IMR-90 (cell line): Measurements from ENCODE around the gene ADAMTS10. TPM values are rescaled to one million over a fixed set of nuclear protein-coding genes. Genes with fewer than 3 reads are reported as not detected.

Source experiments
- ATAC-seq: fragments of 200-7000 bp; cut with Tn5 transposase; 2 replicates; pipeline ENCODE4 v1.9.1; 2020; ENCODE audit warnings: low read depth, mild to moderate bottlenecking, moderate library complexity
- BruUV-seq: library from RNA; stranded (reverse); fragments of 400-500 nt; replicated peaks from 2 replicates; lab custom pipeline; 2021; lab: Mats Ljungman, UMichigan
- CTCF ChIA-PET: fragments of 300-600 bp; formaldehyde crosslinking; extraction: SDS; loops from one replicate; lab custom pipeline; 2021; ENCODE audit warnings: antibody characterized with exemption; lab: Yijun Ruan, JAX
- POLR2A ChIA-PET: fragments of 300-600 bp; sonication (Branson Sonifier 250); formaldehyde crosslinking; loops from one replicate; lab custom pipeline; 2022; ENCODE audit warnings: antibody characterized with exemption; ENCODE audit not compliant: unreplicated experiment; lab: Charles Lee
- DNase-seq: peaks from one replicate; pipeline ENCODE4 v3.0.0; 2013
- H2AFZ ChIP-seq: replicated peaks from 2 replicates; pipeline ENCODE3; 2013; ENCODE audit warnings: low read length, mild to moderate bottlenecking; ENCODE audit not compliant: poor library complexity
- H2AK5ac ChIP-seq: 2 replicates; pipeline ENCODE4 v1.6.1; 2013; ENCODE audit warnings: low read depth, low read length, inconsistent platforms
- H2AK9ac ChIP-seq: replicated peaks from 2 replicates; pipeline ENCODE3; 2013; ENCODE audit warnings: mild to moderate bottlenecking, low read depth, low read length, moderate library complexity; ENCODE audit not compliant: poor library complexity
- H2BK120ac ChIP-seq: 2 replicates; pipeline ENCODE4 v1.6.1; 2013; ENCODE audit warnings: low read depth, low read length, inconsistent platforms
- H2BK15ac ChIP-seq: 3 replicates; pipeline ENCODE4 v1.6.1; 2013; ENCODE audit warnings: low read depth, low read length, inconsistent platforms
- H2BK20ac ChIP-seq: 2 replicates; pipeline ENCODE4 v1.6.1; 2013; ENCODE audit warnings: low read depth, mild to moderate bottlenecking, inconsistent platforms, low read length, moderate library complexity
- H2BK5ac ChIP-seq: 2 replicates; pipeline ENCODE4 v1.6.1; 2013; ENCODE audit warnings: mild to moderate bottlenecking, low read depth, low read length, inconsistent platforms; ENCODE audit not compliant: poor library complexity, severe bottlenecking
- H3K14ac ChIP-seq: replicated peaks from 2 replicates; pipeline ENCODE4 v1.6.1; 2013; ENCODE audit warnings: low read depth, low read length, inconsistent platforms
- H3K18ac ChIP-seq: 2 replicates; pipeline ENCODE4 v1.6.1; 2013; ENCODE audit warnings: low read depth, low read length, control low read depth
- H3K23ac ChIP-seq: 2 replicates; pipeline ENCODE4 v1.6.1; 2013; ENCODE audit warnings: low read depth, low read length, inconsistent platforms
- H3K27ac ChIP-seq: 2 replicates; pipeline ENCODE4 v1.5.1; 2013; ENCODE audit warnings: mild to moderate bottlenecking, control low read depth, low read length; ENCODE audit not compliant: insufficient read depth
- H3K27me3 ChIP-seq: 2 replicates; pipeline ENCODE4 v1.6.1; 2013; ENCODE audit warnings: low read length; ENCODE audit not compliant: control insufficient read depth, insufficient read depth
- H3K36me3 ChIP-seq: 2 replicates; pipeline ENCODE4 v1.6.1; 2013; ENCODE audit warnings: low read length, mixed read lengths; ENCODE audit not compliant: control insufficient read depth, insufficient read depth
- H3K4ac ChIP-seq: 2 replicates; pipeline ENCODE4 v1.6.1; 2013; ENCODE audit warnings: low read depth, low read length, inconsistent platforms
- H3K4me1 ChIP-seq: 2 replicates; pipeline ENCODE4 v1.6.1; 2013; ENCODE audit warnings: low read length, mixed read lengths; ENCODE audit not compliant: control insufficient read depth, insufficient read depth
- H3K4me2 ChIP-seq: 2 replicates; pipeline ENCODE4 v1.6.1; 2013; ENCODE audit warnings: low read depth, mild to moderate bottlenecking, control low read depth, low read length, moderate library complexity
- H3K4me3 ChIP-seq: 2 replicates; pipeline ENCODE4 v1.5.1; 2013; ENCODE audit warnings: low read depth, mild to moderate bottlenecking, control low read depth, low read length, moderate library complexity; ENCODE audit not compliant: insufficient read depth
- H3K56ac ChIP-seq: 2 replicates; pipeline ENCODE4 v1.6.1; 2013; ENCODE audit warnings: low read length, inconsistent platforms; ENCODE audit not compliant: insufficient read depth; ENCODE audit errors: extremely low read depth
- H3K79me1 ChIP-seq, 2 experiments: 2 replicates each; pipeline ENCODE4 v1.6.1; 2013; ENCODE audit warnings: low read length in 2 of 2, inconsistent platforms in 1 of 2, low read depth in 1 of 2
- H3K9ac ChIP-seq: 2 replicates; pipeline ENCODE4 v1.6.1; 2013; ENCODE audit warnings: low read depth, low read length, control low read depth
- H3K9me1 ChIP-seq: 2 replicates; pipeline ENCODE4 v1.6.1; 2013; ENCODE audit warnings: low read length, inconsistent platforms; ENCODE audit not compliant: insufficient read depth
- H3K9me3 ChIP-seq: 2 replicates; pipeline ENCODE4 v1.6.1; 2013; ENCODE audit warnings: low read length; ENCODE audit not compliant: control insufficient read depth, insufficient read depth
- H4K20me1 ChIP-seq: 2 replicates; pipeline ENCODE4 v1.6.1; 2013; ENCODE audit warnings: low read length, inconsistent platforms; ENCODE audit not compliant: insufficient read depth
- H4K5ac ChIP-seq: 2 replicates; pipeline ENCODE4 v1.6.1; 2013; ENCODE audit warnings: mild to moderate bottlenecking, low read depth, low read length, control low read depth
- H4K8ac ChIP-seq, 2 experiments: 2 replicates each; pipeline ENCODE4 v1.6.1; 2013; ENCODE audit warnings: low read depth in 2 of 2, low read length in 2 of 2, control low read depth in 1 of 2, inconsistent platforms in 1 of 2
- H4K91ac ChIP-seq: 2 replicates; pipeline ENCODE4 v1.6.1; 2013; ENCODE audit warnings: low read depth, low read length, inconsistent platforms; ENCODE audit not compliant: insufficient read depth
- CHD1 ChIP-seq: IDR thresholded peaks from 2 replicates; pipeline ENCODE4 v1.6.1; 2012; ENCODE audit warnings: low read depth, low read length, improper control_type of control experiment
- NFE2L2 ChIP-seq: fragments of 150-350 bp; IDR thresholded peaks from 2 replicates; pipeline ENCODE4 v1.6.1; 2016; ENCODE audit warnings: low read depth, mild to moderate bottlenecking, low read length
- RAD21 ChIP-seq: IDR thresholded peaks from 2 replicates; pipeline ENCODE4 v1.6.1; 2012; ENCODE audit warnings: low read length, improper control_type of control experiment
- WGBS, 2 experiments: methylation state at CpG; one replicate each; pipeline versions ENCODE4 v1.1.5 to v1.1.7; 2013; ENCODE audit warnings: missing lambda C conversion rate in 2 of 2; ENCODE audit not compliant: insufficient read length in 1 of 2; ENCODE audit errors: extremely low coverage in 2 of 2; 5-methylcytosine and 5-hydroxymethylcytosine counted together
- dilution Hi-C: fragments of 300-500 bp; cut with HindIII; formaldehyde crosslinking; loops from one replicate; pipeline ENCODE4 v1.14.3; 2018; ENCODE audit warnings: low sequenced_read_pairs; ENCODE audit not compliant: unreplicated experiment
- in situ Hi-C: fragments of 300-500 bp; cut with MboI; formaldehyde crosslinking; loops from 3 replicates; pipeline ENCODE4 v1.14.3; 2019; ENCODE audit warnings: low sequenced_read_pairs, inconsistent platforms, mixed read lengths
- intact Hi-C: fragments of 100-400 bp; cut with micrococcal nuclease; formaldehyde crosslinking; loops from 2 replicates; pipeline ENCODE4 v1.10.0; 2022
- polyA plus RNA-seq, 3 experiments: library from polyadenylated mRNA; depleted of rRNA; stranded (reverse); fragments of >200 nt; gene quantifications; 2 replicates each; pipeline ENCODE4 v1.2.3, GENCODE V29; 2012; ENCODE audit warnings: low replicate concordance in 1 of 3
- total RNA-seq: library from RNA; depleted of rRNA; stranded (reverse); fragments of >200 nt; gene quantifications from 2 replicates; pipeline ENCODE4 v1.2.3, GENCODE V29; 2012
- TF ChIP-seq, protein P1 (sequence below): fragments of 150-350 bp; IDR thresholded peaks from 2 replicates; pipeline ENCODE4 v1.6.1; 2017; ENCODE audit warnings: mild to moderate bottlenecking, antibody characterized with exemption, low read length, low read depth

The ADAMTS10 gene
- total and polyA plus RNA-seq, 2 of the 4 experiments (the other 2 are of a cell fraction), result 3.4 to 11.5 TPM

- no peaks in the 10 kb centered on the region for H3K9me3 ChIP-seq
- ChIA-PET POLR2A (no interaction called here), CTCF (interaction anchor here (0.6 kb wide), 1 partner anchor 170 kb away, joined by 4 read pairs; no protein-coding TSS in a partner anchor)
- WGBS, 2 experiments, result 0% methylated on average over 1 of the region's 5 CpGs; no CpG with 5 or more reads in 1 of the 2 experiments
- H2AFZ ChIP-seq, result no peak overlapping the region
- no peak overlapping the region for H2AK5ac ChIP-seq
- no peaks in the 10 kb centered on the region for H3K4me1 ChIP-seq
- intact Hi-C loops, result no loop called here
- no peak overlapping the region for H3K18ac ChIP-seq
- no peak overlapping the region for H4K91ac ChIP-seq
- no peak overlapping the region for H3K4me2 ChIP-seq
- H2BK120ac ChIP-seq, result no peak overlapping the region
- no peak overlapping the region for H3K14ac ChIP-seq
- H2BK20ac ChIP-seq, result no peak overlapping the region
- no peak overlapping the region for H3K4ac ChIP-seq
- H3K9me1 ChIP-seq, result no peaks in the 10 kb centered on the region
- ATAC-seq, result no peak
- H2BK5ac ChIP-seq, result no peak overlapping the region
- H3K9ac ChIP-seq, result no peak overlapping the region
- no peak overlapping the region for H3K27ac ChIP-seq
- no peak overlapping the region for H4K5ac ChIP-seq
- no peaks in the 10 kb centered on the region for H3K36me3 ChIP-seq
- in situ Hi-C loops, result loop anchor here (25.0 kb wide), 1 partner anchor 429 kb away; the partner anchor contains the start of gene OR1M1
- TF ChIP-seq NFE2L2 (no peak), RAD21 (no peak), CHD1 (no peak)
- TF ChIP-seq, protein P1, sequence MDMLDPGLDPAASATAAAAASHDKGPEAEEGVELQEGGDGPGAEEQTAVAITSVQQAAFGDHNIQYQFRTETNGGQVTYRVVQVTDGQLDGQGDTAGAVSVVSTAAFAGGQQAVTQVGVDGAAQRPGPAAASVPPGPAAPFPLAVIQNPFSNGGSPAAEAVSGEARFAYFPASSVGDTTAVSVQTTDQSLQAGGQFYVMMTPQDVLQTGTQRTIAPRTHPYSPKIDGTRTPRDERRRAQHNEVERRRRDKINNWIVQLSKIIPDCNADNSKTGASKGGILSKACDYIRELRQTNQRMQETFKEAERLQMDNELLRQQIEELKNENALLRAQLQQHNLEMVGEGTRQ, result no peak
- H3K4me3 ChIP-seq, result no peak overlapping the region
- H2BK15ac ChIP-seq, result no peak overlapping the region
- H3K56ac ChIP-seq, result no peak overlapping the region
- DNase-seq, result no peak
- H4K20me1 ChIP-seq, result no peaks in the 10 kb centered on the region
- H3K79me1 ChIP-seq, result no peaks in the 10 kb centered on the region
- H3K23ac ChIP-seq, result no peak overlapping the region
- no TSS peak for BruUV-seq
- dilution Hi-C loops, result no loop called here
- H2AK9ac ChIP-seq, result no peak overlapping the region
- peaks cover 3% of the 10 kb centered on the region; the same call in 1 of the 2 replicates for H3K27me3 ChIP-seq
- no peak overlapping the region for H4K8ac ChIP-seq
These were observed 47.4 kb upstream of the ADAMTS10 start for GRCh38 chr19:8657869-8658268.
